ENCODE results near the gene SMCHD1.

- TF ChIP-seq POLR2A (IDR thresholded peaks at IDR 0.05) (no peak), CTCF (IDR thresholded peaks at IDR 0.05) (no peak), POLR2AphosphoS5 (IDR thresholded peaks at IDR 0.05) (no peak)
Observed at GRCh38 chr18:2719040-2719439, 63.5 kb downstream of the SMCHD1 start.
